IMR-90 (cell line): Measurements from ENCODE around the gene VPS11. TPM values are rescaled to one million over a fixed set of nuclear protein-coding genes. Genes with fewer than 3 reads are reported as not detected.

Source experiments
- ATAC-seq: fragments of 200-7000 bp; cut with Tn5 transposase; 2 replicates; pipeline ENCODE4 v1.9.1; 2020; ENCODE audit warnings: low read depth, mild to moderate bottlenecking, moderate library complexity
- BruUV-seq: library from RNA; stranded (reverse); fragments of 400-500 nt; replicated peaks from 2 replicates; lab custom pipeline; 2021; lab: Mats Ljungman, UMichigan
- CTCF ChIA-PET: fragments of 300-600 bp; formaldehyde crosslinking; extraction: SDS; loops from one replicate; lab custom pipeline; 2021; ENCODE audit warnings: antibody characterized with exemption; lab: Yijun Ruan, JAX
- POLR2A ChIA-PET: fragments of 300-600 bp; sonication (Branson Sonifier 250); formaldehyde crosslinking; loops from one replicate; lab custom pipeline; 2022; ENCODE audit warnings: antibody characterized with exemption; ENCODE audit not compliant: unreplicated experiment; lab: Charles Lee
- DNase-seq: peaks from one replicate; pipeline ENCODE4 v3.0.0; 2013
- H2AFZ ChIP-seq: replicated peaks from 2 replicates; pipeline ENCODE3; 2013; ENCODE audit warnings: low read length, mild to moderate bottlenecking; ENCODE audit not compliant: poor library complexity
- H2AK5ac ChIP-seq: 2 replicates; pipeline ENCODE4 v1.6.1; 2013; ENCODE audit warnings: low read depth, low read length, inconsistent platforms
- H2AK9ac ChIP-seq: replicated peaks from 2 replicates; pipeline ENCODE3; 2013; ENCODE audit warnings: mild to moderate bottlenecking, low read depth, low read length, moderate library complexity; ENCODE audit not compliant: poor library complexity
- H2BK120ac ChIP-seq: 2 replicates; pipeline ENCODE4 v1.6.1; 2013; ENCODE audit warnings: low read depth, low read length, inconsistent platforms
- H2BK15ac ChIP-seq: 3 replicates; pipeline ENCODE4 v1.6.1; 2013; ENCODE audit warnings: low read depth, low read length, inconsistent platforms
- H2BK20ac ChIP-seq: 2 replicates; pipeline ENCODE4 v1.6.1; 2013; ENCODE audit warnings: low read depth, mild to moderate bottlenecking, inconsistent platforms, low read length, moderate library complexity
- H2BK5ac ChIP-seq: 2 replicates; pipeline ENCODE4 v1.6.1; 2013; ENCODE audit warnings: mild to moderate bottlenecking, low read depth, low read length, inconsistent platforms; ENCODE audit not compliant: poor library complexity, severe bottlenecking
- H3K14ac ChIP-seq: replicated peaks from 2 replicates; pipeline ENCODE4 v1.6.1; 2013; ENCODE audit warnings: low read depth, low read length, inconsistent platforms
- H3K18ac ChIP-seq: 2 replicates; pipeline ENCODE4 v1.6.1; 2013; ENCODE audit warnings: low read depth, low read length, control low read depth
- H3K23ac ChIP-seq: 2 replicates; pipeline ENCODE4 v1.6.1; 2013; ENCODE audit warnings: low read depth, low read length, inconsistent platforms
- H3K27ac ChIP-seq: 2 replicates; pipeline ENCODE4 v1.5.1; 2013; ENCODE audit warnings: mild to moderate bottlenecking, control low read depth, low read length; ENCODE audit not compliant: insufficient read depth
- H3K27me3 ChIP-seq: 2 replicates; pipeline ENCODE4 v1.6.1; 2013; ENCODE audit warnings: low read length; ENCODE audit not compliant: control insufficient read depth, insufficient read depth
- H3K36me3 ChIP-seq: 2 replicates; pipeline ENCODE4 v1.6.1; 2013; ENCODE audit warnings: low read length, mixed read lengths; ENCODE audit not compliant: control insufficient read depth, insufficient read depth
- H3K4ac ChIP-seq: 2 replicates; pipeline ENCODE4 v1.6.1; 2013; ENCODE audit warnings: low read depth, low read length, inconsistent platforms
- H3K4me1 ChIP-seq: 2 replicates; pipeline ENCODE4 v1.6.1; 2013; ENCODE audit warnings: low read length, mixed read lengths; ENCODE audit not compliant: control insufficient read depth, insufficient read depth
- H3K4me2 ChIP-seq: 2 replicates; pipeline ENCODE4 v1.6.1; 2013; ENCODE audit warnings: low read depth, mild to moderate bottlenecking, control low read depth, low read length, moderate library complexity
- H3K4me3 ChIP-seq: 2 replicates; pipeline ENCODE4 v1.5.1; 2013; ENCODE audit warnings: low read depth, mild to moderate bottlenecking, control low read depth, low read length, moderate library complexity; ENCODE audit not compliant: insufficient read depth
- H3K56ac ChIP-seq: 2 replicates; pipeline ENCODE4 v1.6.1; 2013; ENCODE audit warnings: low read length, inconsistent platforms; ENCODE audit not compliant: insufficient read depth; ENCODE audit errors: extremely low read depth
- H3K79me1 ChIP-seq, 2 experiments: 2 replicates each; pipeline ENCODE4 v1.6.1; 2013; ENCODE audit warnings: low read length in 2 of 2, inconsistent platforms in 1 of 2, low read depth in 1 of 2
- H3K9ac ChIP-seq: 2 replicates; pipeline ENCODE4 v1.6.1; 2013; ENCODE audit warnings: low read depth, low read length, control low read depth
- H3K9me1 ChIP-seq: 2 replicates; pipeline ENCODE4 v1.6.1; 2013; ENCODE audit warnings: low read length, inconsistent platforms; ENCODE audit not compliant: insufficient read depth
- H3K9me3 ChIP-seq: 2 replicates; pipeline ENCODE4 v1.6.1; 2013; ENCODE audit warnings: low read length; ENCODE audit not compliant: control insufficient read depth, insufficient read depth
- H4K20me1 ChIP-seq: 2 replicates; pipeline ENCODE4 v1.6.1; 2013; ENCODE audit warnings: low read length, inconsistent platforms; ENCODE audit not compliant: insufficient read depth
- H4K5ac ChIP-seq: 2 replicates; pipeline ENCODE4 v1.6.1; 2013; ENCODE audit warnings: mild to moderate bottlenecking, low read depth, low read length, control low read depth
- H4K8ac ChIP-seq, 2 experiments: 2 replicates each; pipeline ENCODE4 v1.6.1; 2013; ENCODE audit warnings: low read depth in 2 of 2, low read length in 2 of 2, control low read depth in 1 of 2, inconsistent platforms in 1 of 2
- H4K91ac ChIP-seq: 2 replicates; pipeline ENCODE4 v1.6.1; 2013; ENCODE audit warnings: low read depth, low read length, inconsistent platforms; ENCODE audit not compliant: insufficient read depth
- CTCF ChIP-seq: conservative IDR thresholded peaks from 2 replicates; pipeline ENCODE4 v1.5.1; 2012; ENCODE audit warnings: mild to moderate bottlenecking, low read depth, low read length, improper control_type of control experiment
- FOS ChIP-seq: fragments of 150-350 bp; IDR thresholded peaks from 2 replicates; pipeline ENCODE4 v1.6.1; 2016; ENCODE audit warnings: low read depth, low read length
- NFE2L2 ChIP-seq: fragments of 150-350 bp; IDR thresholded peaks from 2 replicates; pipeline ENCODE4 v1.6.1; 2016; ENCODE audit warnings: low read depth, mild to moderate bottlenecking, low read length
- RAD21 ChIP-seq: IDR thresholded peaks from 2 replicates; pipeline ENCODE4 v1.6.1; 2012; ENCODE audit warnings: low read length, improper control_type of control experiment
- WGBS, 2 experiments: methylation state at CpG; one replicate each; pipeline versions ENCODE4 v1.1.5 to v1.1.7; 2013; ENCODE audit warnings: missing lambda C conversion rate in 2 of 2; ENCODE audit not compliant: insufficient read length in 1 of 2; ENCODE audit errors: extremely low coverage in 2 of 2; 5-methylcytosine and 5-hydroxymethylcytosine counted together
- dilution Hi-C: fragments of 300-500 bp; cut with HindIII; formaldehyde crosslinking; loops from one replicate; pipeline ENCODE4 v1.14.3; 2018; ENCODE audit warnings: low sequenced_read_pairs; ENCODE audit not compliant: unreplicated experiment
- in situ Hi-C: fragments of 300-500 bp; cut with MboI; formaldehyde crosslinking; loops from 3 replicates; pipeline ENCODE4 v1.14.3; 2019; ENCODE audit warnings: low sequenced_read_pairs, inconsistent platforms, mixed read lengths
- intact Hi-C: fragments of 100-400 bp; cut with micrococcal nuclease; formaldehyde crosslinking; loops from 2 replicates; pipeline ENCODE4 v1.10.0; 2022
- polyA plus RNA-seq, 3 experiments: library from polyadenylated mRNA; depleted of rRNA; stranded (reverse); fragments of >200 nt; gene quantifications; 2 replicates each; pipeline ENCODE4 v1.2.3, GENCODE V29; 2012; ENCODE audit warnings: low replicate concordance in 1 of 3
- total RNA-seq: library from RNA; depleted of rRNA; stranded (reverse); fragments of >200 nt; gene quantifications from 2 replicates; pipeline ENCODE4 v1.2.3, GENCODE V29; 2012
- TF ChIP-seq, protein P1 (sequence below): fragments of 150-350 bp; IDR thresholded peaks from 2 replicates; pipeline ENCODE4 v1.6.1; 2016; ENCODE audit warnings: low read depth, mild to moderate bottlenecking, low read length, moderate library complexity, borderline replicate concordance

The VPS11 gene
- total and polyA plus RNA-seq, 2 of the 4 experiments (the other 2 are of a cell fraction) = 19.7 to 30.5 TPM

- no peak overlapping the region for H2BK120ac ChIP-seq
- H3K4me1 ChIP-seq = peaks cover 9% of the 10 kb centered on the region
- H2BK20ac ChIP-seq = no peak overlapping the region
- H3K36me3 ChIP-seq = peaks cover 36% of the 10 kb centered on the region
- POLR2A ChIA-PET = interaction anchor here (0.5 to 0.6 kb wide), 2 partner anchors 9 to 26 kb away, joined by 7 to 13 read pairs; no protein-coding TSS in a partner anchor
- H4K5ac ChIP-seq = no peak overlapping the region
- no peak overlapping the region for H4K91ac ChIP-seq
- H2BK15ac ChIP-seq = no peak overlapping the region
- no peak overlapping the region for H3K4me3 ChIP-seq
- H3K27me3 ChIP-seq = no peaks in the 10 kb centered on the region
- TF ChIP-seq CTCF (no peak), FOS (no peak), RAD21 (no peak), NFE2L2 (no peak)
- TF ChIP-seq, protein P1, sequence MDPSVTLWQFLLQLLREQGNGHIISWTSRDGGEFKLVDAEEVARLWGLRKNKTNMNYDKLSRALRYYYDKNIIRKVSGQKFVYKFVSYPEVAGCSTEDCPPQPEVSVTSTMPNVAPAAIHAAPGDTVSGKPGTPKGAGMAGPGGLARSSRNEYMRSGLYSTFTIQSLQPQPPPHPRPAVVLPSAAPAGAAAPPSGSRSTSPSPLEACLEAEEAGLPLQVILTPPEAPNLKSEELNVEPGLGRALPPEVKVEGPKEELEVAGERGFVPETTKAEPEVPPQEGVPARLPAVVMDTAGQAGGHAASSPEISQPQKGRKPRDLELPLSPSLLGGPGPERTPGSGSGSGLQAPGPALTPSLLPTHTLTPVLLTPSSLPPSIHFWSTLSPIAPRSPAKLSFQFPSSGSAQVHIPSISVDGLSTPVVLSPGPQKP = no peak
- no peak overlapping the region for H3K4me2 ChIP-seq
- no peak overlapping the region for H3K23ac ChIP-seq
- no peak overlapping the region for H2AK9ac ChIP-seq
- H3K14ac ChIP-seq = no peak overlapping the region
- H2BK5ac ChIP-seq = no peak overlapping the region
- no peak overlapping the region for H2AK5ac ChIP-seq
- no peak overlapping the region for H3K18ac ChIP-seq
- BruUV-seq = no TSS peak
- no peak overlapping the region for H2AFZ ChIP-seq
- no peak overlapping the region for H4K8ac ChIP-seq
- H3K9ac ChIP-seq = no peak overlapping the region
- dilution Hi-C loops = no loop called here
- intact Hi-C loops = no loop called here
- H3K9me3 ChIP-seq = no peaks in the 10 kb centered on the region
- no peak for ATAC-seq
- WGBS, 2 experiments = 100% methylated on average over 2 of the region's 11 CpGs; no CpG with 5 or more reads in 1 of the 2 experiments
- CTCF ChIA-PET = no interaction called here
- no peak overlapping the region for H3K56ac ChIP-seq
- peaks cover 19 to 37% of the 10 kb centered on the region in 2 experiments for H3K79me1 ChIP-seq
- H3K4ac ChIP-seq = no peak overlapping the region
- no peak overlapping the region for H3K27ac ChIP-seq
- in situ Hi-C loops = no loop called here
- H4K20me1 ChIP-seq = peaks cover 4% of the 10 kb centered on the region; the same call in 1 of the 2 replicates
- H3K9me1 ChIP-seq = peaks cover 14% of the 10 kb centered on the region
- DNase-seq = no peak
Measured at GRCh38 chr11:119111361-119111925, 43.8 kb downstream of the VPS11 start.
